Prostate gland (tissue), 2 donors: Measurements from ENCODE around the gene IFNL2. TPM values are rescaled to one million over a fixed set of nuclear protein-coding genes. Genes with fewer than 3 reads are reported as not detected.

Source experiments
- DNase-seq: peaks from one replicate; pipeline ENCODE4 v3.0.0-alpha.2; 2019; ENCODE audit warnings: low spot score
- H3K27ac ChIP-seq, 2 donors: fragments of 200-600 bp; sonication (generic); 2 replicates each; pipeline ENCODE4 v1.5.1; 2017 to 2019
- H3K27me3 ChIP-seq: fragments of 200-600 bp; sonication (generic); replicated peaks from 2 replicates; pipeline ENCODE4 v1.5.1; 2019; ENCODE audit not compliant: insufficient read depth
- H3K36me3 ChIP-seq, 2 donors: fragments of 200-600 bp; sonication (generic); 1 replicate in 1 of 2; 2 replicates in 1 of 2; pipeline versions ENCODE4 v1.5.1 to v1.8.1; 2017 to 2019
- H3K4me1 ChIP-seq: fragments of 200-600 bp; sonication (generic); replicated peaks from 2 replicates; pipeline ENCODE4 v1.5.1; 2019
- H3K4me3 ChIP-seq, 2 donors: fragments of 200-600 bp; sonication (generic); 2 replicates each; pipeline ENCODE4 v1.5.1; 2017 to 2019
- H3K9me3 ChIP-seq: fragments of 200-600 bp; sonication (generic); 2 replicates; pipeline ENCODE4 v1.5.1; 2017
- CTCF ChIP-seq, 4 experiments: fragments of 200-600 bp in 2 of 4; fragments of 450-650 bp in 2 of 4; sonication (generic) in 2 of 4; IDR thresholded peaks; 1 replicate in 3 of 4; 2 replicates in 1 of 4; pipeline ENCODE4 v1.5.1; 2016 to 2019; ENCODE audit warnings: antibody characterized with exemption in 4 of 4, mild to moderate bottlenecking in 2 of 4, moderate library complexity in 2 of 4
- POLR2A ChIP-seq: fragments of 450-650 bp; IDR thresholded peaks from one replicate; pipeline ENCODE4 v1.6.1; 2016; ENCODE audit warnings: antibody characterized with exemption, mild to moderate bottlenecking
- POLR2AphosphoS5 ChIP-seq: sonication (generic); formaldehyde crosslinking; IDR thresholded peaks from one replicate; pipeline ENCODE4 v1.6.1; 2017; ENCODE audit warnings: antibody characterized with exemption
- WGBS: methylation state at CpG from one replicate; pipeline ENCODE4 v1.1.5; 2018; 5-methylcytosine and 5-hydroxymethylcytosine counted together
- intact Hi-C: fragments of 100-400 bp; cut with DNase I; formaldehyde crosslinking; loops from one replicate; pipeline ENCODE4 v1.14.2; 2022
- total RNA-seq, 2 donors: library from RNA; depleted of rRNA; stranded (reverse); fragments of >200 nt; gene quantifications; one replicate each; pipeline ENCODE4 v1.1.0, GENCODE V29; 2016

Gene IFNL2
- total RNA-seq, 2 donors from 2014 or later: not detected

GRCh38 chr19:39257227-39257626 is 11.0 kb upstream of the IFNL2 start:
- peaks cover 9% of the 10 kb centered on the region for H3K27me3 ChIP-seq
- TF ChIP-seq POLR2AphosphoS5 (no peak), POLR2A (no peak), CTCF (IDR thresholded peaks at IDR 0.05) (no peak)
- no peak overlapping the region for H3K27ac ChIP-seq
- no peaks in the 10 kb centered on the region for H3K4me1 ChIP-seq
- WGBS: 96% methylated on average over 4 of the region's 4 CpGs
- no peaks in the 10 kb centered on the region for H3K36me3 ChIP-seq
- H3K4me3 ChIP-seq: no peak overlapping the region
- H3K9me3 ChIP-seq: no peaks in the 10 kb centered on the region
- no peak for DNase-seq
- intact Hi-C loops: no loop called here

- no peak for DNase-seq
- WGBS: 88% methylated on average over 3 of the region's 3 CpGs
- TF ChIP-seq POLR2A (no peak), POLR2AphosphoS5 (no peak), CTCF (IDR thresholded peaks at IDR 0.05) (no peak)
- intact Hi-C loops: no loop called here
- no peaks in the 10 kb centered on the region for H3K4me1 ChIP-seq
- no peak overlapping the region for H3K27ac ChIP-seq
- no peaks in the 10 kb centered on the region for H3K36me3 ChIP-seq
- H3K4me3 ChIP-seq: no peak overlapping the region
- no peaks in the 10 kb centered on the region for H3K9me3 ChIP-seq
- H3K27me3 ChIP-seq: peaks cover 28% of the 10 kb centered on the region
Observed at GRCh38 chr19:39261704-39262103, 6.5 kb upstream of the IFNL2 start.

- Histone ChIP-seq H3K36me3 (no peaks in the 10 kb centered on the region), H3K27me3 (peaks cover 28% of the 10 kb centered on the region), H3K4me3 (no peak overlapping the region), H3K9me3 (no peaks in the 10 kb centered on the region), H3K4me1 (no peaks in the 10 kb centered on the region), H3K27ac (no peak overlapping the region)
- TF ChIP-seq POLR2A: no peak
- TF ChIP-seq CTCF (IDR thresholded peaks at IDR 0.05): no peak
- no peak for TF ChIP-seq POLR2AphosphoS5
- intact Hi-C loops: no loop called here
- no peak for DNase-seq
- WGBS: 58% methylated on average over 4 of the region's 4 CpGs
Observed at GRCh38 chr19:39262496-39262895, 5.7 kb upstream of the IFNL2 start.

- Histone ChIP-seq H3K4me1 (no peaks in the 10 kb centered on the region), H3K9me3 (no peaks in the 10 kb centered on the region), H3K4me3 (no peak overlapping the region), H3K36me3 (no peaks in the 10 kb centered on the region), H3K27ac (no peak overlapping the region), H3K27me3 (peaks cover 28% of the 10 kb centered on the region)
- 20% methylated on average over 17 of the region's 17 CpGs for WGBS
- no peak for DNase-seq
- intact Hi-C loops: no loop called here
- TF ChIP-seq CTCF (IDR thresholded peaks at IDR 0.05): no peak
- TF ChIP-seq POLR2A: no peak
- TF ChIP-seq POLR2AphosphoS5: no peak
Observed at GRCh38 chr19:39263912-39264305, 4.3 kb upstream of the IFNL2 start.

- no peaks in the 10 kb centered on the region for H3K4me1 ChIP-seq
- no peaks in the 10 kb centered on the region for H3K36me3 ChIP-seq
- H3K27me3 ChIP-seq: peaks cover 28% of the 10 kb centered on the region
- TF ChIP-seq POLR2AphosphoS5 (no peak), CTCF (IDR thresholded peaks at IDR 0.05) (no peak), POLR2A (no peak)
- H3K27ac ChIP-seq: no peak overlapping the region
- WGBS: 3% methylated on average over 20 of the region's 102 CpGs
- H3K9me3 ChIP-seq: no peaks in the 10 kb centered on the region
- no peak for DNase-seq
- H3K4me3 ChIP-seq: no peak overlapping the region
- intact Hi-C loops: no loop called here
Observed at GRCh38 chr19:39264306-39265290, 3.6 kb upstream of the IFNL2 start.
